HG03066 (cell line): ENCODE results near the gene PPP1R1B.

Source experiments
- ATAC-seq: cut with Tn5 transposase; IDR thresholded peaks from one replicate; pipeline ENCODE4 v1.9.1; 2021; ENCODE audit warnings: low read depth; ENCODE audit not compliant: unreplicated experiment

The PPP1R1B gene

GRCh38 chr17:39600288-39600996 is 26.3 kb upstream of the PPP1R1B start:
- ATAC-seq: no peak

- no peak for ATAC-seq
Measured at GRCh38 chr17:39600997-39601597, 25.7 kb upstream of the PPP1R1B start.

GRCh38 chr17:39601758-39602532 is 24.8 kb upstream of the PPP1R1B start:
- ATAC-seq: no peak

DNA sequence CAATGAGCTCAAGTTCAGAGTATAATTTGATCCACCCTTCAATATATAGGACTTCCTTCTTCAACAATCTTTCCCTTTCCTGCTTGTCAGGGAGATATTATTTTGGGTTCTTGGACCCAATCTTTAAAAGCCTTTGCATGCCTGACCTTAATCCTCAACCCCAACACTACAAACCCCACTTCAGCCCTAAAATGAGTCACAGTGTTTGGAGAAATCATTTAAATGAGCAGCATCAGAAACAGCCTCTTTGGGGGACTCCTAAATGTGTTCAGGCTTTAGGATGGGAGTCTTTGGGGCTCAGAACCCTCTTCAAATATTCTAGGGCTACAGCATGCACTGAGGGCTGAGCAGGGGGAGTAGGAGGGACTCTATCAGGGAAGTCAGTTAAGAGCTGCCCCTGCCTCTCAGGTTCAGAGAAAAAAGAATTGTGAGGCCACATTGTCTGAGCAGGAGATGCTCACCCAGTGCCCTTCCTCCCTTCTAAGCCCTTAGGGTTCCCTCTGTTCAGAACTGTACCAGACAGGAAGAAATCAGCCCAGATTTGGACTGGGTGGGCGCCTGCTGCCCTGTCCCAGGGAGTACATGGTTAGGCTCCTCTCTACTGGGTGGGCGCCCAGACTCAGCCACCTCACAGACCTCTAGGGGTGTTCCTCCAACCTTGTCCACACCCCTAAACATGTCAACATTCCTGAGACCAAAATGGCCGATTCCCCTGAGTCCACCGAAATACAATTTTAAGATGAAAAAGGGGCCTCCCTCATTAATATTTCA is 24.0 kb upstream of the PPP1R1B start:
- no peak for ATAC-seq

DNA sequence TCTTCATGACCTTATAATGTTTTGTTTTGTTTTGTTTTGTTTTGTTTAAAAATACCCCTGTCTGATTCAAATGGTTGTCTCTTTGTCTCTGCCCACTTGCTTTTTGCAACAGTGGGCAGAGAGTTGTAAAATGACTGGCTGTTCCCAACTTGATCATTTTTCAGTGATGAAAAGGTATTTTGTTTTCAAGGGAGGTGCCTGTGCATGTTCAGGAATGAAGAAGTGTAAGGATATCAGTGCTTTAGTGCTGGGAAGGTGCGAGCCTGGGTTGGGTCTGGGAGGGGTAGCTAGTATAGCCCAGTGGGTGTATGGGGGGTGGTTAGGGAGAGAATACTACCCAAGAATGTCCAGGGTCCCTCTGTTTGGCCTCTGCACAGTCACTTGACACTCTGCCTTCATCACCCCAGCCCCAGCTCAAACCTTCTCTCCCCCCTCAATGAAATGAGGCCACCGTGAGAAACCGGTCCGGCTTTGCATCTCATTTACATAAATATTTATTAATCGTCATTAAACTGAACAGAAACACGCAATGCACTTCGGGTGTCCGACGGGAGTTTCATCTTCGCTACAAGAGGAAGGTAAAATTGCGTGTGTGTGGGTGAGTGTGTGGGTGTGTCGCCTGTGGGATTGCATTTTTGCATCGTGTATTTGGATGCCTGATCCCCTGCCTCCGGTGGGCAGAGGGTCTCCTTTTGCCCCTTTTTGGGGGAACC is 23.3 kb upstream of the PPP1R1B start:
- no peak for ATAC-seq

DNA sequence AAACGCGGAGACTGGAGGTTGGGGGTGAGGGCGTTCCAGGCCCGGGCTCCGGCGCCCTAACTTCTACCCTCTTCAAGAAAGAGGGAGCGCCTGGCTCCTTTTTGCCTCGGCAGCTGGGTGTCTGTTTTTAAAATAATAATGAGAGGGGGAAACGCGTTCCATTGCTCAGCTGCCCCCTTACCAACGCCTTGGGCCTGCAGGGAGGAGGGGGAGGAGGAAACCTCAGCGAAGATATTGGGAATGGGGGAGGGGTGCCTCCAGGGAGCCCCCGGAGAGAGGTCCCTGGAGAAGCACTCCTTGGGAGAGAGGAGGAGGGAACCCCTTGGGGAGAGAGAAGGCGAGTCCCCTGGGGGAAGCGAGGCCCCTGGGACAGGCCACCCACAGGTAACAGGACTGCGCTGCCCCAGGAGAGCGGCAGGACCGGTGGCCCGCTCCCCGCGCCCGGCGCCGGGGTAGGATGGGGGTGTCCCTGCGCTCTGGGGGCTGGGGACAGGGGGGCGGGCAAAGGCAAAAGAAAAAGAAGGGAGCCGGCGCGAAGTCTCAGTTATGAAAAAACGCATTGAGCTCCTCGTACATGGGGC is 21.8 kb upstream of the PPP1R1B start:
- ATAC-seq: no peak

- no peak for ATAC-seq
Measured at GRCh38 chr17:39605492-39606433, 21.0 kb upstream of the PPP1R1B start.

GRCh38 chr17:39606434-39607056 is 20.2 kb upstream of the PPP1R1B start:
- ATAC-seq: no peak

GRCh38 chr17:39607057-39607850 is 19.5 kb upstream of the PPP1R1B start:
- no peak for ATAC-seq

GRCh38 chr17:39607851-39608130 is 19.0 kb upstream of the PPP1R1B start, which contains the start of gene NEUROD2:
TSS of gene NEUROD2 (minus strand) at chr17:39607920. CDS start at chr17:39606599, 1,321 bp downstream.
- no peak for ATAC-seq

DNA sequence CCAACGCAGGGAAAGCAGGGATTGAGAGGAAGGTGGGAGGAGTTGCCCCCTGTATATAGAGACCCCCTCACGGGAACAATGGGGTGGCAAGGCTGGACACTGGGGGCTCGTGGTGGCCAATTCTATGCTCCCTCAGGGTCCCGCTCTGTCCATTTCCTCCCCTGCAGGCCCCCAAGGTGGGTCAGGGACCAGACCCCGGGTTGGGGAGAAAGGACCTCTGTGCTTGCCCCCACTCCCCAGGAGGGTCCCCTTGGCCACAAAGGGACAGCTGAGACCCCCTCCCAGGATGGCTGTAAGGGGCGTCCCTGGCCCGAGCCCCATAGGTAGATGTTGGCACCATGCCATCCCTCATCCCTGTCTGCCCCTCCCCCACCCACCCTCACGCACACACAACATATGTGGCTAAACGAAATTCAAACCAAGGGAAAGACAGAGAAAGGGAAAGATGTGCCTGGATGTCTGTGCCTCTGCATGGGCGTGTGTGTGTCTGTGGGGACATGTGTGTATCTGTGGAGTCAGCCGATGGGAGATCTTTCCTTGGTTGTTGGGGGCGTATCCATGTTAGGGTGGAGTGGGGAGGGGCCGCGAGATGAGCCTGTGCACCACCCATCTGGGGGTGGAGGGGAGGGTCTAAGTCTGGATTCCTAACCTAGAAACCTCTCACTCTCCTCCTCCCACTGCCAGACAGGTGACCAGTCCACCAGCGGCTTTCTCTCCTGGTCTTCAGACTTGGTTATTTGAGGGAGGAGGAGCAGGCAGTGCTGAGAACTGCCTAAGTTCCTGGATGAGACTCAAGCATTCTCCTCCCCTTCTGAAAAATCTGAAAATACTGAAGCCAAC is 18.4 kb upstream of the PPP1R1B start:
- ATAC-seq: no peak

DNA sequence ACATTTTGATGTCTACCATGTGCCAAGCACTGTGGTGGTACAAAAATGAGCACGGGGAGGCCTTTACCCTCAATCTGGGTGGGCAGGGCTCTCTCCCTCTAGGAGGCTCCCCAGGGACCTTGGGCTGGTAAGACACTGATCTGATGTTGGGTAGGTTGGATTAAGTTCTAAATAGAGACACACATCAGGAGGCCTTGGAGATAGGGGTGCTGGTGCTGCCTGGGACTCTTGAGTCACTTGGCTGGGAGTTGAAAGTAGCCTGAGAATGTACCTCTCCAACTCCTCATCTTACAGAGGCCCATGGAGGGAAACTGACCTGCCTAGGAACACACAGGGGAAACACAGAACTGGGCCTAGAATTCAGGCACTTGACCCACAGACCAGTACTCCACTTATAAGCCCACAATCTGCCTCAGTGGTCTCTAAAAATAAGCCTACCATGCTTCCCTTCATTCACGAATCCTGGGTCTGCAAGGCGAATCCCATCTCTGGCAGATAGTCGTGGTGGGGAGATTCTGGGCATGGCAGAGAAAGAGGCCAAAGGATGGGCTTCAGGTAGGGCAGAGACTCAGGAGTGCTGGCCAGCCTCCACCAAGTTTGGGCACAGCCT is 17.2 kb upstream of the PPP1R1B start:
- no peak for ATAC-seq

DNA sequence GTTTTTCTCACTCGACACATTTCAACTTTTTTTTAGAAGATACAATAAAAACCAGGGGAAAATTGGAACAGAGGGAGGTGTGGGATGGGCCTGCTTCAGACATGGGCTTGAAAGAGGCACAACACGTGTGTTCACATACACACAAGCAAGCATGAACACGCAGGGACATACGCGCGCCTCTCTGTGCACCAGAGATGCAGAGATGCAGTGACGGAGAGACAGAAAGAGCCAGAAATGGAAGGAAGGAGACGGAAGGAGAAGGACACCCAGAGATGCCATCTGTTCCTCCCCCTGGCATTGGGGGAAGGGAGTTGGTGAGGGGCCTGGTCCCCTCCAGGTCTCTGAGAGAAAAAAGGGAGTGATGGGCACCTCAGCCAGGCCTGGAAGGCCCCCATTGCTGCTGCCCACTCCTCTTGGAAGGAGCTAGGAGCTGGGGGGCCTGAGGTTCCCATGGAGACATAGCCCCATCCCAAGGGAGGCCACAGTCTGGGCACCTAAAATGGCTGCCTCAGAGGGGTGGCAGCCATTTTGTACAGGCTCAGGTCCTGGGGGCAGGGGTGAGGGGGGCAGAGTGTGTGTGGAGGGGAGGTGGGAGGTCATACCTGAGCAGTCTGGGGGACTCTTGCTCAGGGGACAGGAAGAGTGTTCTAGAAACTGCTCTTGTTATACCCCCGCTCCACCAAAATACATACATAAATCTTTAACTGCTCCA is 15.2 kb upstream of the PPP1R1B start:
- no peak for ATAC-seq

DNA sequence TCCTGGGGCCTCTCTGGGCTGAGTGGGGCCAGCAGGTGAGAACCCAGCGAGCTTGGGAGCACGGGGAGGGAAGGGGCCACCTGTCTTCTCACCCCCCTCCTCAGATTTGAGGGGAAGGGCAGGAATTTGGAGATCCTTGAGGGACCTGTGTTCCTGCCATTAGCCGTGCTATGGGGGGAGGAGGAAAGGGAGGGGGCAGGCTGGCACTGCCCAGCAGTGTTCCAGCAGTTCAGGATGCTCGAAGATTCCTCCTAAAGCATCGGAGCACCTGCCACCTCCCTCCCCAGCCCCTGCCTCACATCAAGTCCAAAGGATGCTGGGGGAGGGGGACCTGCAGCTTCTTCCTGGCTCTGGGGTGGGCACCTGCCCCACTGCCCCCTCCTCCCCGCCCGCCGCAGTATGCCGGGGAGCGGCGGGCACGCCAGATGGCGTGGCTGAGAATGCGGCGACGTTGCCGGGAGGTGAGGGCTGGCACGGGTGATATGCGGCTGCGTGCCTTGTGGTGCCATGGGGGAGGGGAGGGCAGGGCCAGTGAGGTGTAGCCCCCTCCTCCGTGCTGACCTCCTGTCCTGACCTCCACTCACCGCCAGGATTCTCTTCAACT is 14.4 kb upstream of the PPP1R1B start:
- no peak for ATAC-seq

DNA sequence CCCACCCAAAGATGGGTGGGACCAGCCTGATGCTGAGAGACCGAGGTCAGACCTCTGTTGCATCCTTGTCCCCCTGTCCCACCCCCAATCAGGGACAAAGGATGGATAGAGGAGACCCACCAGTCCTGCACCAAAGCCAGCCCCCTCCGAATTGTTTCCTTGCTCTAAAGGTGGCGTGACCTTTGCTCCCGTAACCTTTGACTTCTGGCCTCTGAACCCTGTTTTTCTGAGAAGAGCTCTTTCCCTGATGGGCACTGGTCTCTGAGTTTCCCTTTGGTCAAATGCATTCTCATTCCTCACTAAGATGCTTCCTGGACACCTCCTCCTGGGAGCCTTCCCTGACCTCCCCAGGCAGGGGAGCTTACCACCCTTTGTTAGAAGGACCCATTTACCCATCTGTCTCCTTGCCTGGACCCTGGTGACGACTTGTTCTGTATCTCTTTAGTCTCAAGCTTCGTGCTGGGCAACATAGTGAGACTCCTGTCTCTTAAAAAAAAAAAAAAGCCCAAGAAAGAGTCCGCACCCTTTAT is 13.8 kb upstream of the PPP1R1B start:
- ATAC-seq: no peak
